ENCODE data around the gene SPEF2. TPM values are rescaled to one million over a fixed set of nuclear protein-coding genes. Genes with fewer than 3 reads are reported as not detected.

The SPEF2 gene
- total RNA-seq, 3 donors from 2014 or later: 8.2 to 35.9 (median 11.5) TPM

DNA sequence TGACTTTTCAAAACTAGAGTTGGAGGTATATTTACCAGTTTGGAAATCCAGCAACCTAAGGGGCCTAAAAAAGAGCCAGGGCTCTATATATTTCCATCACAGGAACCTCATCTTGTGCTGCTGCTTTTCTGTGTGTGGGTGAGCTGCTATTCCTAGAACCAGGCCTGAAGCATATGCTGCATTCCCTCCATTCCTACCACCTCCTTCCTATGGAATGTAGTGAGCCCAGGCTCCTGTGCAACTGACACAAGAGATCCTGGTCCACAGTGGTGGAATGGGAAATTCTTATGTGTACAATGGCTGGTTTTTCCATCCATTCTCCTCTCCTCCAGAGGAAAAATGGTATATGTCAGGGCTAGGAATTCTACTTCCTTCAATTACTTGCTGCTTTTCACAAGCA, 39.1 kb downstream of the SPEF2 start:
- no peaks in the 10 kb centered on the region for H3K36me3 ChIP-seq
- intact Hi-C loops (cut with DNase I; ENCODE audit: low total_unique reads): no loop called here
- no peak for DNase-seq (ENCODE audit: low spot score in 2 of 2)
- no peaks in the 10 kb centered on the region for H3K9me3 ChIP-seq
- H3K27ac ChIP-seq: no peak overlapping the region
- H3K27me3 ChIP-seq: no peaks in the 10 kb centered on the region
- H3K4me1 ChIP-seq: no peaks in the 10 kb centered on the region
- no peak for TF ChIP-seq POLR2AphosphoS5 (IDR thresholded peaks at IDR 0.05)
- TF ChIP-seq, protein P1, sequence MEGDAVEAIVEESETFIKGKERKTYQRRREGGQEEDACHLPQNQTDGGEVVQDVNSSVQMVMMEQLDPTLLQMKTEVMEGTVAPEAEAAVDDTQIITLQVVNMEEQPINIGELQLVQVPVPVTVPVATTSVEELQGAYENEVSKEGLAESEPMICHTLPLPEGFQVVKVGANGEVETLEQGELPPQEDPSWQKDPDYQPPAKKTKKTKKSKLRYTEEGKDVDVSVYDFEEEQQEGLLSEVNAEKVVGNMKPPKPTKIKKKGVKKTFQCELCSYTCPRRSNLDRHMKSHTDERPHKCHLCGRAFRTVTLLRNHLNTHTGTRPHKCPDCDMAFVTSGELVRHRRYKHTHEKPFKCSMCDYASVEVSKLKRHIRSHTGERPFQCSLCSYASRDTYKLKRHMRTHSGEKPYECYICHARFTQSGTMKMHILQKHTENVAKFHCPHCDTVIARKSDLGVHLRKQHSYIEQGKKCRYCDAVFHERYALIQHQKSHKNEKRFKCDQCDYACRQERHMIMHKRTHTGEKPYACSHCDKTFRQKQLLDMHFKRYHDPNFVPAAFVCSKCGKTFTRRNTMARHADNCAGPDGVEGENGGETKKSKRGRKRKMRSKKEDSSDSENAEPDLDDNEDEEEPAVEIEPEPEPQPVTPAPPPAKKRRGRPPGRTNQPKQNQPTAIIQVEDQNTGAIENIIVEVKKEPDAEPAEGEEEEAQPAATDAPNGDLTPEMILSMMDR (IDR thresholded peaks at IDR 0.05): no peak
- TF ChIP-seq POLR2A (IDR thresholded peaks at IDR 0.05): no peak
- no peak overlapping the region for H3K4me3 ChIP-seq

DNA sequence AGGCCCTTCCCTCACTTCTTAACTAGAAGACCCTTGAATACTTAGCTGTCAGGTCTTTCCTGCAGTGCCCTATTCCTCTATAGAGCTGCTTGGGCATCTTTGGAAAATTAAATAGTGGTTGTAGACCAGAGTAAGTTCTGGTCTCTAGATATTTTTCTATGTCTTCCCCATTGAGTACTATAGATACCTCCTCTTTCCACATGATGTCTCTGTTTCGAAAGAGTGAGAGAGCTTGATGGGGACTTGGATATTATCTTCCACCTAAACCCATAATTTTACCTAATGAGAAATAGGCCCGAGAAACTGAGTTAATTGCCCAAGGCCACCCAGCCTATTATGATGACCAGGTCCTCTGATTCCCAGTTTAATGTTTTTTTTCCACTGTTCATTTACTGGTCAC, 40.2 kb downstream of the SPEF2 start:
- Histone ChIP-seq H3K27ac (no peak overlapping the region), H3K9me3 (no peaks in the 10 kb centered on the region), H3K36me3 (no peaks in the 10 kb centered on the region), H3K4me1 (no peaks in the 10 kb centered on the region), H3K4me3 (no peak overlapping the region), H3K27me3 (no peaks in the 10 kb centered on the region)
- intact Hi-C loops (cut with DNase I; ENCODE audit: low total_unique reads): no loop called here
- DNase-seq (ENCODE audit: low spot score in 2 of 2): no peak
- TF ChIP-seq POLR2A (IDR thresholded peaks at IDR 0.05): no peak
- no peak for TF ChIP-seq POLR2AphosphoS5 (IDR thresholded peaks at IDR 0.05)
- TF ChIP-seq, protein P1 (IDR thresholded peaks at IDR 0.05): no peak

DNA sequence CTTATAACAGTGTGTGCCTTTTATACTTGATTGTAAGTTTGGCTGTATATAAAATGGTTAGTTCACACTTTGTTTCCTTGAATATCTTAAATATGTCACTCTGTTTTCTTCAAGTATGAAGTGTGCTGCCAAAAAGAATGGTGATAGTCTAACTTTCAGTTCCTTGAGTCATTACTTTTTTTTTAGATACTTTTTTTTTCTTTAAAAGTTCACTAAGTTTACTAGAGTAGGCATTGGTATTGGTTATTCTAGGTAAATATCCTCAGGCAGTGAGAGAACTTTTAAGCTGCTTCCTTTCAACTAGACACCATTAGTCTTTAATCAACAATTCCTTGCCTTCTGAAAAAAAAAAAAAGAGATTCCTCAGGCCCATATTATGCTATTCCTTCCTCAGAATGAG, 41.9 kb downstream of the SPEF2 start:
- TF ChIP-seq, protein P1 (IDR thresholded peaks at IDR 0.05): no peak
- TF ChIP-seq POLR2A (IDR thresholded peaks at IDR 0.05): no peak
- TF ChIP-seq POLR2AphosphoS5 (IDR thresholded peaks at IDR 0.05): no peak
- no peaks in the 10 kb centered on the region for H3K36me3 ChIP-seq
- no peaks in the 10 kb centered on the region for H3K4me1 ChIP-seq
- no peak overlapping the region for H3K4me3 ChIP-seq
- no peaks in the 10 kb centered on the region for H3K9me3 ChIP-seq
- H3K27ac ChIP-seq: no peak overlapping the region
- H3K27me3 ChIP-seq: no peaks in the 10 kb centered on the region
- no peak for DNase-seq (ENCODE audit: low spot score in 2 of 2)
- intact Hi-C loops (cut with DNase I; ENCODE audit: low total_unique reads): no loop called here

DNA sequence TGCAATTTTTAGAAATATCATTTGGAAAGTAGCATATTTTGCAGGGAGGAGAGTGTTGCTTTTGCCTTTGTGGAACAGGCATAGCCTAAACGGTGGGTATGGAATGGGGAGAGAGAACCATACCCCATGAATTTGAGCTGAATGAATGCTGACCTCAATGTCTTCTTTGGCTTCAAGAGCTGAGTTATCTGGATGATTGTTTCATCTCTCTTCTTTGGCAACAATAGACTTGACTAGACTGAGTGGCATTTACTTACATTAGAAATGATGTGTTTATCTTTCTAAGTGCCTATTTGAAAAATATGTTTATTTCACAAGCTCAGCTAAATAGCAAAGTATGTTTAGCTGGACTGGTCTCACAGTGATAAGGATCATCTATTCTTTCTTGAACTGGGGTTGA, 42.8 kb downstream of the SPEF2 start:
- Histone ChIP-seq H3K27ac (no peak overlapping the region), H3K4me1 (no peaks in the 10 kb centered on the region), H3K27me3 (no peaks in the 10 kb centered on the region), H3K9me3 (no peaks in the 10 kb centered on the region), H3K4me3 (no peak overlapping the region), H3K36me3 (no peaks in the 10 kb centered on the region)
- TF ChIP-seq POLR2AphosphoS5 (IDR thresholded peaks at IDR 0.05) (no peak), POLR2A (IDR thresholded peaks at IDR 0.05) (no peak)
- TF ChIP-seq, protein P1 (IDR thresholded peaks at IDR 0.05): no peak
- intact Hi-C loops (cut with DNase I; ENCODE audit: low total_unique reads): no loop called here
- DNase-seq (ENCODE audit: low spot score in 2 of 2): no peak

DNA sequence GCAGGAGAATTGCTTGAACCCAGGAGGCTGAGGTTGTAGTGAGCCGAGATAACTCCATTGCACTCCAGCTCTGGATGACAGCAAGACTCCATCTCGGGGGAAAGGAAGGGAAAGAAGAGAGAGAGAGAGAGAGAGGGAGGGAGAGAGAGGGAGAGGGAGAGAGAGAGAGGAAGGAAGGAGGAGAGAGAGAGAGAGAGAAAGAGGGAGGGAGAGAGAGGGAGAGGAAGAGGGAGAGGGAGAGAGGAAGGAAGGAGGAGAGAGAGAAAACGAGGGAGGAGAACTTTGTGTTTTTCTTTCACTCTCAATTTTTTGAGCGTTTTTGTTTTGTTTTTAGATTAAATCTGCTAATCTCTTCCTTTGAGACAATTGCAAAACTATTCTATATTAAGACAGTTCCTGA, 46.9 kb downstream of the SPEF2 start:
- no peak for DNase-seq (ENCODE audit: low spot score in 2 of 2)

More for the DNA sequence above, 46.9 kb downstream of the SPEF2 start:
- no peaks in the 10 kb centered on the region for H3K36me3 ChIP-seq
- H3K4me3 ChIP-seq: no peak overlapping the region
- H3K9me3 ChIP-seq: no peaks in the 10 kb centered on the region
- no peaks in the 10 kb centered on the region for H3K4me1 ChIP-seq
- H3K27ac ChIP-seq: no peak overlapping the region
- intact Hi-C loops (cut with DNase I; ENCODE audit: low total_unique reads): no loop called here
- no peaks in the 10 kb centered on the region for H3K27me3 ChIP-seq
- TF ChIP-seq POLR2AphosphoS5 (IDR thresholded peaks at IDR 0.05): no peak
- TF ChIP-seq, protein P1 (IDR thresholded peaks at IDR 0.05): no peak
- no peak for TF ChIP-seq POLR2A (IDR thresholded peaks at IDR 0.05)
